ENCODE results near the gene TSHZ1.

DNA sequence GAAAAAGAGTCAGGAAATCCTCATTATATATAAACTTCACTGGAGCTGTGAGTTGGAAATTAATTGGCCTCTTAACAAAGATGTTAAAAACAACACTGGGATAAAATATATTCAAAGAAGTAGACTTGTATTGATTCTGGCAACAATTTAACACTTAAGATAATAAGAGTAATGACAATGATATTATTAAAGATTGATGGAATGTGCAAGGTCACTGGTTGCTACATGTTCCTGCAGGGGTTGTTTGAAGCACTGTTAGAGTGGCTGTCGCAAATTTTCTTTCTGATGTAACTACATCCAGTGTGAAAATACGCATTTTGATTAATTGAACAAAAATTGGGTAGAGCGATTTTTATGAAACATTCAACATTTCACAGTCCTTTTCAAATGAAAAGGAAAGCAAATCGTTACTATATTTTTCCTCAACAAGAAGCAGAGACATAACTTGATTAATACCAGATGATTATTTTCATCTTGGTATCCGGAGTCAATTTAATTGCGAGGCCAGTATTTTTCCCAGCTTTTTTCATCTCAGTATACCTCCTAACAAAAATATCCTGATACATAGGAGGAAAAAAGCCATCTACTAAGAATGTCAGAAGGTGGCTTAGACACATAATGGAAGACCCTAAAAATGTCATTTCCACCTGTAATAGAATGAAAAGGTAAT is 7.8 kb upstream of the TSHZ1 start:
- TF ChIP-seq, protein P1, sequence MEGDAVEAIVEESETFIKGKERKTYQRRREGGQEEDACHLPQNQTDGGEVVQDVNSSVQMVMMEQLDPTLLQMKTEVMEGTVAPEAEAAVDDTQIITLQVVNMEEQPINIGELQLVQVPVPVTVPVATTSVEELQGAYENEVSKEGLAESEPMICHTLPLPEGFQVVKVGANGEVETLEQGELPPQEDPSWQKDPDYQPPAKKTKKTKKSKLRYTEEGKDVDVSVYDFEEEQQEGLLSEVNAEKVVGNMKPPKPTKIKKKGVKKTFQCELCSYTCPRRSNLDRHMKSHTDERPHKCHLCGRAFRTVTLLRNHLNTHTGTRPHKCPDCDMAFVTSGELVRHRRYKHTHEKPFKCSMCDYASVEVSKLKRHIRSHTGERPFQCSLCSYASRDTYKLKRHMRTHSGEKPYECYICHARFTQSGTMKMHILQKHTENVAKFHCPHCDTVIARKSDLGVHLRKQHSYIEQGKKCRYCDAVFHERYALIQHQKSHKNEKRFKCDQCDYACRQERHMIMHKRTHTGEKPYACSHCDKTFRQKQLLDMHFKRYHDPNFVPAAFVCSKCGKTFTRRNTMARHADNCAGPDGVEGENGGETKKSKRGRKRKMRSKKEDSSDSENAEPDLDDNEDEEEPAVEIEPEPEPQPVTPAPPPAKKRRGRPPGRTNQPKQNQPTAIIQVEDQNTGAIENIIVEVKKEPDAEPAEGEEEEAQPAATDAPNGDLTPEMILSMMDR (IDR thresholded peaks at IDR 0.05; ENCODE audit: low read length), result no peak
- TF ChIP-seq EZH2 (IDR thresholded peaks at IDR 0.05; ENCODE audit: borderline replicate concordance, low read length), result no peak
